ENCODE measurements around the gene ARMH2.

ARMH2 gene

DNA sequence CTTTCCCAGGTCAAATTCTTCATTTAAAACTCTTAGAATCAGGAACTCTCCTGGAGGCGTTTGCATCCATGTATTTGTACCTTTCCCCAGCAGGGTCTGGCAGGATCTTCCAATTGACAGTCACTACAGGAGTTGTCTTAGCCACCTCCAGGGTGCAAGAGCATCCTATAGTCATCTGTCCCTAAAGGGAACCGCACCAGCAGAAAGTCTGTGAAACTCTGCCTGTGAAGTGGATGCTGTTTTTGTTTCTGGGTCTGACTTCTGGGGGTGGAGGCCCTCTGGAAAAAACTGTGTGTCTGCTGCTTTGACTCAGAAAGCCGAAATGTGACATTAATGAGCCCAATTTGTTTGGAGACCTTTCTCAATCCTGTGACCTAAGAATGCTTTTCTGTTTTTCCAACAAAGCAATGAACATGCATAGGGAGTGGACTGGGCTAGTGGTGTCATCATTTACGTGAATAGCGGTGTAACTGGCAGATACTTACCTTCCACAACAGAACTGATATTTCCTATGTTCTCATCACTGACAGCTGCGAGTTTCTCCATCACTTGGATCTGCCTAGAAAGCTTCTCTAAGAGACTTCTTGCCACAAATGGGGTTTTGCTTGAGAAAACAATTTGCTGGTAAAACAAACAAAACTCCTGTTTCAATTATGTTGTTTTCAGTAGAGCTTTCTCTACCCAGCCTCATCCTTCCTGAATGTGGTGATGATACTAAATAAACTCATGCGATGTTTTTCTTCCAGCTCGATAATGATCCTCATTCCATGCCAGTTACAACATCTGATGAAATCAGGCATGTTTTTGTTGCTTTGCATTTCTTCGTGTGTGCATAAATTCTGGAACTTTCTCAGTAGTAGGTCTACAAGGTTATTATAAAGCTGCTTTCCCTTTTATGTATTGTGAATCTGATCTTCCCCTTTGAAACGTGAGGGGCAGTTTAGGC is 33.3 kb upstream of the ARMH2 start:
- no peak overlapping the region for H2AFZ ChIP-seq (ENCODE audit: low read depth, low read length)
- H3K4me3 ChIP-seq (ENCODE audit: low read length), result no peak overlapping the region
- peaks cover 3% of the 10 kb centered on the region for H3K9me3 ChIP-seq (ENCODE audit: low read length)
- peaks cover 5% of the 10 kb centered on the region for H3K36me3 ChIP-seq (ENCODE audit: insufficient read depth, low read length)
- H3K27me3 ChIP-seq (ENCODE audit: insufficient read depth, low read length), result no peaks in the 10 kb centered on the region
- H3K4me1 ChIP-seq (ENCODE audit: insufficient read depth, low read length), result no peaks in the 10 kb centered on the region

DNA sequence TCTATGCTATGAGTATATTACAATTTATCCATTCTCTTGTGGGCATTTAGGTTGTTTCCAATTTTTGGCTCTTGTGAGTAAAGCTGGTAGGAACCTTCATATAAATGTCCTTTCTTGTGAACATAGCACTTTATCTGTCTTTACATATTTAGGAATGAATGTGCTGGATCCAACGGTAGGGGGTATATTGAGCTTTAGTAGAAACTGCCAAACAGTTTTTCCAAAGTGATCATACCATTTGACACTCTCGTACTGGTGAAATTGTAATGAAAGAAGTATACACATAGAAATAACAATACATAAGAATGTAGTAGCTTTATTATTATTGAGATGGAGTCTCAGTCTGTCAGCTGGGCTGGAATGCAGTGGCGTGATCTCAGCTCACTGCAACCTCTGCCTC is 30.9 kb upstream of the ARMH2 start:
- H3K36me3 ChIP-seq (ENCODE audit: insufficient read depth, low read length), result peaks cover 7% of the 10 kb centered on the region
- no peak overlapping the region for H3K4me3 ChIP-seq (ENCODE audit: low read length)

DNA sequence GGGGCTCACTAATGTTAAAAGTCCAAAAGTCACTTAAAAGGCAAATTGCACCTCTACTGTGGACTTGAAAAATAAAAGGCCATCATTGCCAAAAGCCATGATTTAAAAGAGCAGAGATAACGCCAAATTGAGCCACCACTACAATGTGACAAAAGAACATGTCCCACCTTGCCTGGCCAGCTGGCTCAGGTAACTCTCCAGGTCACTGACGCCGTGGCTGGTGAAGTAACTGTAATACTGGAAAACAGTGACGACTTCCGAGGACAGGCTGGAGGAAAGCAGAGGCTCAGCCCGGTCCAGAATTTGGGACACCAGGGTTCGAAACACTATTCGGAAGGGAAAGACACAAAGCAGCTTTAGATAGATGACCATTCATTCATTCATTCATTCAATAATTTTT is 29.3 kb upstream of the ARMH2 start:
- Histone ChIP-seq H3K4me1 (ENCODE audit: insufficient read depth, low read length) (no peaks in the 10 kb centered on the region), H3K27me3 (ENCODE audit: insufficient read depth, low read length) (no peaks in the 10 kb centered on the region), H3K4me3 (ENCODE audit: low read length) (no peak overlapping the region), H3K36me3 (ENCODE audit: insufficient read depth, low read length) (peaks cover 12% of the 10 kb centered on the region), H3K9me3 (ENCODE audit: low read length) (no peaks in the 10 kb centered on the region), H2AFZ (ENCODE audit: low read depth, low read length) (no peak overlapping the region)

More for the DNA sequence above, 30.9 kb upstream of the ARMH2 start:
- Histone ChIP-seq H3K27me3 (ENCODE audit: insufficient read depth, low read length) (no peaks in the 10 kb centered on the region), H2AFZ (ENCODE audit: low read depth, low read length) (no peak overlapping the region), H3K9me3 (ENCODE audit: low read length) (peaks cover 3% of the 10 kb centered on the region), H3K4me1 (ENCODE audit: insufficient read depth, low read length) (no peaks in the 10 kb centered on the region)

DNA sequence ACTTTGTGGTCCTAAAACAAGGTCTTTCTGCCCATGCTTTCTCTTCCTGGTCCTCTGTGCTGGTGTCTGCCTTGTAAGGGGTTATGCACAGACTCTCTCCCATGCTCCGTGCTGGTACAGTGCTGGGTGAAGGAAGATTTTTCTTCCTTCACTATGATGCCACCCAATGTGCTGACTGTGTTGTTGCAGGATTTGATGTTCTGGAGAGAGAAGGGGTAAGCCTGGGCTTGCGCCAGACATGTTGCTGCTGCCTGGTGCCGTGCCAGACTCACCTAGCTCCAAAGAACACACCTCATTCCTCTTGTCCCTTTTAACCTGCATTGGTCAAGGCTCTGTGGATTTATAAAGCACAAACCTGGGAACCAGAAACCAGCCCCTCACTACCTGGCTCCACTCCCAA is 28.4 kb upstream of the ARMH2 start:
- H3K4me1 ChIP-seq (ENCODE audit: insufficient read depth, low read length), result no peaks in the 10 kb centered on the region
- peaks cover 12% of the 10 kb centered on the region for H3K36me3 ChIP-seq (ENCODE audit: insufficient read depth, low read length)
- H3K4me3 ChIP-seq (ENCODE audit: low read length), result no peak overlapping the region
- H3K27me3 ChIP-seq (ENCODE audit: insufficient read depth, low read length), result no peaks in the 10 kb centered on the region
- no peak overlapping the region for H2AFZ ChIP-seq (ENCODE audit: low read depth, low read length)
- no peaks in the 10 kb centered on the region for H3K9me3 ChIP-seq (ENCODE audit: low read length)

DNA sequence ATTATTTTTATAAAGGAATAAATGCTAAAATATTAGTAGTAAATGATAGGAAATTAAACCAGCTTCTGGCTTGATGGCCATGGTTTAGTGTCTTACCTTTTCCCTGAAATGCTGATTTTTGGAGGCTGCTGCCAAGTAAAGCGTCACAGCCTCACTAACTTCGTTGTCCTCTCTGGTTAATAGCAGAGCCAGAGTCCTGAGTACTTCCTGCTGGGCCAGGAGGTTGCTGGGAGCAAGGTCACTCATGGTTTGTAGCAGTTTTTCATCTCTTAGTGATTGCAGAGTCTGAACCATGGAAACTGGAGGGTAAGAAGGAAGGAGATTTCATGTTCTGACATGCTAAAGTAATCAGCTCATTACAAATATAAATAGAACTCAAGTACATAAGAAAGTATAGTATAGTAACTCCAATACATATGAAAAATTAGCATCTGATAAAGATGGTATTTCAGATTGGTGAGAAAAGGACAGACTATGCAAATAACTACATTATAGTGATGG is 26.5 kb upstream of the ARMH2 start:
- H3K9me3 ChIP-seq (ENCODE audit: low read length), result no peaks in the 10 kb centered on the region
- H2AFZ ChIP-seq (ENCODE audit: low read depth, low read length), result no peak overlapping the region
- no peaks in the 10 kb centered on the region for H3K4me1 ChIP-seq (ENCODE audit: insufficient read depth, low read length)
- H3K27me3 ChIP-seq (ENCODE audit: insufficient read depth, low read length), result no peaks in the 10 kb centered on the region
- no peak overlapping the region for H3K4me3 ChIP-seq (ENCODE audit: low read length)
- peaks cover 10% of the 10 kb centered on the region for H3K36me3 ChIP-seq (ENCODE audit: insufficient read depth, low read length)

DNA sequence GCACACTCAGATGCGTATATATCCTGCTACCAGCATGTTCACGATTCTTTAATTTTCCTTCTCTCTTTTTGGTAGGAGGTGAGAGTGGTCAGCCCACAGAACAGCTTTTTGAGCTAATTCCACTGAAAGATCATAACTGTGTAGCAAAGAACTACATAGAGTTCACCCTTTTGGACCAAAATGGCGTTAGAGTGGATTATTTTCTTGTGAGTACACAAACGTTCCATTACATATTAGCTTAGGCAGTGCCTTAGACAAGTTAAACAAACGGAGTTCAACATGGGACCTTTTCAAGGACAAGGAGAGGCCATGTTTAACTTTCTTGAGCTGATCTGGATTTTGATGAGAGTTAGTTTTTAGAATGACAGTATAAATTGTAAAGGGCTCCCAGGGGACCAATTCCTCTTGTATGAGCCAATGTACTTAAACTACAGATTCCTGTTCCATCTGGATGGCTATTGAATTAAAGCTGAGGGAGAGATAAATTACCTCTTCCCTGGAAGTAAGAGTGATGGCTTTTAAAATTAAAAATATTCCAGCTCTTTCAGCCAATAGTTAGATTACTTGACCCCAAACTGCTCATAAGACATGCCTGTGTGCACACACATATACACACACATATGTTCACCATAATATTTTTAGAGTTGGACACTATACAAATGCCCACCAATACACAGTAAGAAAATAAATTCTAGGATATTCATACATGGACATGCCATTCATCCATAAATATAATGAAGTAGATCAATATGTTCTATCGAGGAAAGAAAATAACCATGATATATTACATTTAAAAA is 25.6 kb upstream of the ARMH2 start:
- Histone ChIP-seq H2AFZ (ENCODE audit: low read depth, low read length) (no peak overlapping the region), H3K4me3 (ENCODE audit: low read length) (no peak overlapping the region), H3K4me1 (ENCODE audit: insufficient read depth, low read length) (no peaks in the 10 kb centered on the region), H3K27me3 (ENCODE audit: insufficient read depth, low read length) (no peaks in the 10 kb centered on the region), H3K9me3 (ENCODE audit: low read length) (no peaks in the 10 kb centered on the region), H3K36me3 (ENCODE audit: insufficient read depth, low read length) (peaks cover 10% of the 10 kb centered on the region)

DNA sequence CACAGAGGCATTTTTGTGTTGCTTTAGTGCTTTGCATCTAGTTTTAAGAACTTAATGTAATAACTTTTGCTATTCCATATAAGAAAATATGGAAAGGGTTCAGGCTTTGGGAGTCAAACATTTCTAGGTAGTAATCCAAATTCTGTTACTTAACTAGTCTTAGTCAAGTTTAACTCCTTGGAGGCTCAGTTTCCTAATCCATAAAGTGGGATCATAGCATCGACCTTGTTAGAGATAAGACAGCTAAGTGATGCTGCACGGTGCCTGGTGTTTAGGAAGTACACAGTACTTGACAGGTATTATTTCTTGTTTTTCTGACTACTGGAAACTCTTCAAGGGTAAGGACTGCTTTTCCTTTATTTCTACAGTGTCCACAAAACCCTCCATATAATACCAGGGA is 24.5 kb upstream of the ARMH2 start:
- Histone ChIP-seq H3K4me3 (ENCODE audit: low read length) (no peak overlapping the region), H3K4me1 (ENCODE audit: insufficient read depth, low read length) (no peaks in the 10 kb centered on the region), H3K27me3 (ENCODE audit: insufficient read depth, low read length) (no peaks in the 10 kb centered on the region), H3K9me3 (ENCODE audit: low read length) (no peaks in the 10 kb centered on the region), H3K36me3 (ENCODE audit: insufficient read depth, low read length) (peaks cover 9% of the 10 kb centered on the region), H2AFZ (ENCODE audit: low read depth, low read length) (no peak overlapping the region)

DNA sequence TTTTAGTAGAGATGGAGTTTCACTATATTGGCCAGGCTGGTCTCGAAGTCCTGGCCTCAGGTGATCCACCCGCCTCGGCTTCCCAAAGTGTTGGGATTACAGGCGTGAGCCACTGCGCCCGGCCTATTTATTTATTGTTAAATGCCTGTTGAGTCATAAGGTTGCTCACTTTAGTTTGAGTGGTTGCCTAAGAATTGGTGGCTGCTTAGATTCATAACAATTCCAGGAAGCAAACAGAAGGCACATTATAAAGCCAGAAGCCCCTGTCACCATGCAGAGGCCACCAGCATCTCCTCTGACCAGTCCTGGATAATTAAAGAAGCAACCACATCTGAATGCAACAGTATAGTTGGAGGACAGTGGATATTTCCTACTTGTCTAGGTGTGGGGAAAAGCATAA is 24.0 kb upstream of the ARMH2 start:
- no peaks in the 10 kb centered on the region for H3K27me3 ChIP-seq (ENCODE audit: insufficient read depth, low read length)
- H2AFZ ChIP-seq (ENCODE audit: low read depth, low read length), result no peak overlapping the region
- no peaks in the 10 kb centered on the region for H3K9me3 ChIP-seq (ENCODE audit: low read length)
- peaks cover 9% of the 10 kb centered on the region for H3K36me3 ChIP-seq (ENCODE audit: insufficient read depth, low read length)
- H3K4me1 ChIP-seq (ENCODE audit: insufficient read depth, low read length), result no peaks in the 10 kb centered on the region
- no peak overlapping the region for H3K4me3 ChIP-seq (ENCODE audit: low read length)

DNA sequence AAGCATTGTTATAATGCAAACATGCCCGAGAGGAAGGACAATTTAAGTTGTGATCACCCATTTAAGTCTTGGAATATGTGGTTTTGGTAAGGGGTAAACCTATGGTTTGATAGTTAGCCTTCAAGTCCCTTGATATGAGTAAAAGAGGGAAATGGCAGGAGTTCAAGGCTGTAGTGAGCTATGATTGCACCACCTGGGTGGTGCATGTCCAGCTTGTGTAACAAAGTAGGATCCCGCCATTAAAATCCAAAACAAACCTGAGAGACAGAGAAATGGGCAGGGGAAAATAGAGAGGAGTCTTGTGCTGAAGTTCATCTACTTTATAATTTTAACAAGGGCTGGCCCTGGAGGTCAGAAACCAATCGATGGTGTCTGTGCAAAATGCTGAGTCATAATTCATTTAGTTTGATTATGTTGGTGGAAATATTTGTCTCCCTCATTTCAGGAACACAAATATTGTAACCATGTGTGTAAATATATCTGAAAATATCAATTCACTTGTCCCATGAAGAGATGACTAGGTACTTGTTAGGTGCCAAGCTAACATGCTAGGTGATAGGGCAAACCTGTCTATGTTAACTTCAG is 23.2 kb upstream of the ARMH2 start:
- Histone ChIP-seq H3K36me3 (ENCODE audit: insufficient read depth, low read length) (peaks cover 6% of the 10 kb centered on the region), H3K4me1 (ENCODE audit: insufficient read depth, low read length) (no peaks in the 10 kb centered on the region), H2AFZ (ENCODE audit: low read depth, low read length) (no peak overlapping the region), H3K9me3 (ENCODE audit: low read length) (no peaks in the 10 kb centered on the region), H3K4me3 (ENCODE audit: low read length) (no peak overlapping the region), H3K27me3 (ENCODE audit: insufficient read depth, low read length) (no peaks in the 10 kb centered on the region)

DNA sequence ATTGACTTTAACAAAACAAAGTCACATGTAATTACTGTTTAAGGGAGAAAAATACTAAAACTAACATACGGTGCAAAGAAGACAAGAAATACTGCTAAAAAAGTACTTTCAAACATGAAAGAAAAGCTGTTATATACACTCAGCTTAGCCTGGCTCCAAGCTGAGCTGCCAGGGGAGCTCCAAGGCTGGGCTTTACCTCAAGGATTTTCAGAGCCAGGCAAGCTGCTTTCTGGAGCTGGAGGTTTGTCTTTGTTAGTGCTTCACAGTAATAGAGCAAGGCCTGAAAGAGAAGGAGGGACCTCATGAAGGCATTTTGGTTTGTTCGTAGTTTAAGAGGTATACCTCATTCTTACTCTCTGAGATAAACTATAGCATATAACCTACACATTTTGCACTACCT is 19.6 kb upstream of the ARMH2 start:
- H2AFZ ChIP-seq (ENCODE audit: low read depth, low read length), result no peak overlapping the region
- no peak overlapping the region for H3K4me3 ChIP-seq (ENCODE audit: low read length)
- no peaks in the 10 kb centered on the region for H3K27me3 ChIP-seq (ENCODE audit: insufficient read depth, low read length)
- no peaks in the 10 kb centered on the region for H3K4me1 ChIP-seq (ENCODE audit: insufficient read depth, low read length)
- no peaks in the 10 kb centered on the region for H3K9me3 ChIP-seq (ENCODE audit: low read length)
- H3K36me3 ChIP-seq (ENCODE audit: insufficient read depth, low read length), result no peaks in the 10 kb centered on the region

DNA sequence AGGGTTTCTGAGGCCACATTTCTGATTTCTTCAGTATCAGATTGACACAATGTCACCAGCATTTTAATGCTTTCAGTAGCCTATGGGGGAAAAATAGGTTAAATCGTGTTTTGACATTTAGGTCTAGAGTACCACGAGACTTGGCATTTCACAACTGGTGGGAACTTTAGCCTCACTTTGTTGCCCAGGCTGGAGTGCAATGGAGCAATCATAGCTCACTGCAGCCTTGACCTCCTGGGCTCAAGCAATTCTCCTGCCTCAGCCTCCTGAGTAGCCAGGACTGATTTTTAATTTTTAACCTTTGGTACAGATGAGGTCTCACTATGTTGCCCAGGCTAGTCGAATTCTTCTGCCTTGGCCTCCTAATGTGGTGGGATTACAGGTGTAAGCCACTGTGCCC is 11.0 kb upstream of the ARMH2 start:
- Histone ChIP-seq H2AFZ (ENCODE audit: low read depth, low read length) (no peak overlapping the region), H3K9me3 (ENCODE audit: low read length) (no peaks in the 10 kb centered on the region), H3K27me3 (ENCODE audit: insufficient read depth, low read length) (no peaks in the 10 kb centered on the region), H3K4me1 (ENCODE audit: insufficient read depth, low read length) (no peaks in the 10 kb centered on the region), H3K36me3 (ENCODE audit: insufficient read depth, low read length) (no peaks in the 10 kb centered on the region), H3K4me3 (ENCODE audit: low read length) (no peak overlapping the region)

DNA sequence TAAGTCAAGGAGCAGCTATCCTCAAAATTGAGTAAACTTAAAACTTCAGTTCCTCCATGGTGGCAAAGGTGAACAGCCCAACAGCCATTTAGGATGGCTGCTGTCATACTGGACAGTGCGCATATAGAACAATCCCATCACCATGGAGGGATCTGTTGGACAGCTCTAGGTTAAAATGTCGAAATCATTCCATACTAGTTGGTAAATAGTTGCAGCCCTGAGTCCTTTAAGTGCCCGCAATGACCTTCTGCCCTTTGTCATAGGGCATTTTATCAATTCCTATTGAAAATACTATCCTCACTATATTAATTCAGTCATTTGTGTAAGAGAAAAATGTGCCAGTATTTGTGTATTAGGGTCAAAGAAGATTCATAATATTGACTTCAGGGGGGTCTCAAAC is 8.9 kb upstream of the ARMH2 start:
- Histone ChIP-seq H2AFZ (ENCODE audit: low read depth, low read length) (no peak overlapping the region), H3K27me3 (ENCODE audit: insufficient read depth, low read length) (no peaks in the 10 kb centered on the region), H3K4me1 (ENCODE audit: insufficient read depth, low read length) (no peaks in the 10 kb centered on the region), H3K9me3 (ENCODE audit: low read length) (no peaks in the 10 kb centered on the region), H3K36me3 (ENCODE audit: insufficient read depth, low read length) (no peaks in the 10 kb centered on the region), H3K4me3 (ENCODE audit: low read length) (no peak overlapping the region)

All from neuron (in vitro differentiated cells).